Adrenal gland (tissue), 12 donors: Measurements from ENCODE around the gene FBLIM1. TPM values are rescaled to one million over a fixed set of nuclear protein-coding genes. Genes with fewer than 3 reads are reported as not detected.

Experiments used
- DNase-seq, 7 donors: peaks; one replicate each; pipeline ENCODE4 v3.0.0-alpha.2; 2019 to 2020
- H3K27ac ChIP-seq, 5 donors: fragments of 200-600 bp; sonication (generic) in 4 of 5; 1 replicate in 3 of 5; 2 replicates in 2 of 5; pipeline versions ENCODE4 v1.5.1 to v1.8.0; 2016 to 2020; ENCODE audit warnings: mild to moderate bottlenecking in 1 of 5
- H3K27me3 ChIP-seq: fragments of 200-600 bp; 2 replicates; pipeline ENCODE4 v1.8.0; 2021
- H3K36me3 ChIP-seq, 2 donors: fragments of 200-600 bp; replicated peaks in 1 of 2; 1 replicate in 1 of 2; 2 replicates in 1 of 2; pipeline versions ENCODE4 v1.5.1 to v1.8.0; 2018 to 2022
- H3K4me1 ChIP-seq, 2 donors: fragments of 200-600 bp; replicated peaks in 1 of 2; 1 replicate in 1 of 2; 2 replicates in 1 of 2; pipeline versions ENCODE4 v1.5.1 to v1.8.0; 2018 to 2021
- H3K4me3 ChIP-seq, 4 donors: fragments of 200-600 bp; sonication (generic) in 3 of 4; one replicate each; pipeline ENCODE4 v1.5.1; 2016 to 2018
- H3K9me3 ChIP-seq, 3 donors: fragments of 200-600 bp; sonication (generic) in 1 of 3; replicated peaks in 1 of 3; 1 replicate in 2 of 3; 2 replicates in 1 of 3; pipeline versions ENCODE4 v1.5.1 to v1.8.0; 2016 to 2021
- POLR2A ChIP-seq, 2 donors: fragments of 450-650 bp; IDR thresholded peaks; one replicate each; pipeline ENCODE4 v1.6.1; 2017; ENCODE audit warnings: antibody characterized with exemption in 2 of 2, mild to moderate bottlenecking in 2 of 2, moderate library complexity in 1 of 2
- WGBS, 4 donors: extraction: QIAGEN DNeasy Blood & Tissue Kit in 2 of 4; methylation state at CpG; one replicate each; pipeline versions ENCODE4 v1.1.5 to v1.1.7; 2013 to 2017; 5-methylcytosine and 5-hydroxymethylcytosine counted together
- intact Hi-C, 2 donors: fragments of 100-400 bp; cut with DNase I; formaldehyde crosslinking; loops; one replicate each; pipeline versions ENCODE4 v1.14.1 to v1.15.0; 2022 to 2023
- polyA plus RNA-seq, 3 donors: library from polyadenylated mRNA; stranded (reverse); fragments of 200-250 nt in 2 of 3; fragments of 350-450 nt in 1 of 3; fragmentation: Illumina TruSeq in 1 of 3; extraction: RNeasy Lipid Tissue Mini Kit (QIAGEN cat#74804) in 1 of 3; gene quantifications; one replicate each; pipeline ENCODE4 v1.2.3, GENCODE V29; 2013 to 2014
- total RNA-seq, 9 donors: library from RNA; depleted of rRNA in 4 of 9; stranded (reverse); fragments of >200 nt in 4 of 9; fragments of 120-200 nt in 1 of 9; fragmentation: NEBNext Ultra II Directional in 1 of 9; extraction: Animal tissue kit (Norgen Biotek cat#: 25700) in 1 of 9; gene quantifications; one replicate each; pipeline versions ENCODE4 v1.1.0 to v1.2.4, GENCODE V29; 2013 to 2023
- TF ChIP-seq, protein P1 (sequence below), 6 experiments: fragments of 450-650 bp in 4 of 6; fragments of 200-600 bp in 2 of 6; sonication (generic) in 1 of 6; IDR thresholded peaks; 1 replicate in 5 of 6; 2 replicates in 1 of 6; pipeline versions ENCODE4 v1.5.1 to v1.8.0; 2016 to 2021; ENCODE audit warnings: antibody characterized with exemption in 6 of 6, mild to moderate bottlenecking in 2 of 6, moderate library complexity in 1 of 6
- donor health status: healthy with polysubstance abuse.
- donor health status: Bipolar disorder and iron deficiency.
- donor health status: DM: yes; HTN: yes; CAD: no.
- donor health status: DM: no; HTN: no; CAD: no.
- donor health status: DM: no; HTN: no; CAD: no.
- donor health status: DM: yes; HTN: yes; CAD: no.

The FBLIM1 gene
- total and polyA plus RNA-seq, 12 donors: 4.0 to 103 (median 44.4) TPM

DNA sequence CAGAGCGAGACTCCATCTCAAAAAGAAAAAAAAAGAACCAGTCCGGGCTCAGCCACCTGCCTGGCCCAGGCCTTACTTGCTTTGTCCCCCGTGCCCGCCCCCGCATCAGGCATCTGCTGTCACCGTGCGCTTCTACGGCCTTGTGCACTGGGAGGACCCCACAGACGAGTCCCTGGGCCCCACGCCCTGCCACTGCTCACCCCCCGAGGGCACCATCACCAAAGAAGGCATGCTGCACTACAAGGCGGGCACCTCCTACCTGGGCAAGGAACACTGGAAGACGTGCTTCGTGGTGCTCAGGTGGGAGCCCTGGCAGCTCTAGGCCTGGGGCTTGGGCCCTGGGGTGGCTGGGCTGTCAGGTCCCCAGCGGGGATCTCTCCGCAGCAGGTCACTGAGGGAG lies 28.2 kb upstream of the FBLIM1 start:
- no peak overlapping the region for H3K4me3 ChIP-seq
- H3K9me3 ChIP-seq: no peaks in the 10 kb centered on the region
- TF ChIP-seq, protein P1, sequence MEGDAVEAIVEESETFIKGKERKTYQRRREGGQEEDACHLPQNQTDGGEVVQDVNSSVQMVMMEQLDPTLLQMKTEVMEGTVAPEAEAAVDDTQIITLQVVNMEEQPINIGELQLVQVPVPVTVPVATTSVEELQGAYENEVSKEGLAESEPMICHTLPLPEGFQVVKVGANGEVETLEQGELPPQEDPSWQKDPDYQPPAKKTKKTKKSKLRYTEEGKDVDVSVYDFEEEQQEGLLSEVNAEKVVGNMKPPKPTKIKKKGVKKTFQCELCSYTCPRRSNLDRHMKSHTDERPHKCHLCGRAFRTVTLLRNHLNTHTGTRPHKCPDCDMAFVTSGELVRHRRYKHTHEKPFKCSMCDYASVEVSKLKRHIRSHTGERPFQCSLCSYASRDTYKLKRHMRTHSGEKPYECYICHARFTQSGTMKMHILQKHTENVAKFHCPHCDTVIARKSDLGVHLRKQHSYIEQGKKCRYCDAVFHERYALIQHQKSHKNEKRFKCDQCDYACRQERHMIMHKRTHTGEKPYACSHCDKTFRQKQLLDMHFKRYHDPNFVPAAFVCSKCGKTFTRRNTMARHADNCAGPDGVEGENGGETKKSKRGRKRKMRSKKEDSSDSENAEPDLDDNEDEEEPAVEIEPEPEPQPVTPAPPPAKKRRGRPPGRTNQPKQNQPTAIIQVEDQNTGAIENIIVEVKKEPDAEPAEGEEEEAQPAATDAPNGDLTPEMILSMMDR (IDR thresholded peaks at IDR 0.05): no peak
- TF ChIP-seq POLR2A (IDR thresholded peaks at IDR 0.05): no peak
- peaks cover 2 to 31% of the 10 kb centered on the region in 2 donors for H3K4me1 ChIP-seq
- intact Hi-C loops: no loop called here
- WGBS, 4 donors: 91 to 95% (median 93%) methylated on average over 11 to 16 of the region's 16 CpGs
- no peaks in the 10 kb centered on the region for H3K27me3 ChIP-seq
- H3K27ac ChIP-seq: no peak overlapping the region
- H3K36me3 ChIP-seq: peaks cover 0 to 95% of the 10 kb centered on the region in 2 donors
- no peak for DNase-seq

DNA sequence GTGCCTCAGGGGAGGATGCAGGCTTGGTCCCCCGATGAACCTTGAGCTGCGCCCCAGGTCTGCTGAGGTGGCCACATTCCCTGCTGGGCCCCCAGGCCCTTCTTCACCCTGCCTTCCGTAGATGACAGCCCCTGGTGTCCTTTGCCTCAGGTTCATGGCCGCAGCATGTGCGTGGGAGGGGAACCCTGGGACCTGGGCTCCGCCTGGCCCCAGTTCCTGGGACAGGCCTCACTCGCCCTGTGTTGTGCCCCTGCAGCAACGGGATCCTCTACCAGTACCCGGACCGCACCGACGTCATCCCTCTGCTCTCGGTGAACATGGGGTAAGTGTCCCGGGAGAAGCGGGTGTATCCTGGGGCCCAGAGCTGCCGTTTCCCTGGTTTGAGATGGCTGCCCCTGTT lies 27.7 kb upstream of the FBLIM1 start:
- Histone ChIP-seq H3K27me3 (no peaks in the 10 kb centered on the region), H3K9me3 (no peaks in the 10 kb centered on the region), H3K4me3 (no peak overlapping the region), H3K4me1 (peaks cover 7 to 36% of the 10 kb centered on the region in 2 donors), H3K36me3 (peaks cover 0 to 90% of the 10 kb centered on the region in 2 donors), H3K27ac (no peak overlapping the region)
- DNase-seq: no peak
- TF ChIP-seq, protein P1 (IDR thresholded peaks at IDR 0.05): no peak
- no peak for TF ChIP-seq POLR2A (IDR thresholded peaks at IDR 0.05)
- intact Hi-C loops: no loop called here
- 86 to 91% (median 89%) methylated on average over 10 to 16 of the region's 16 CpGs for WGBS, 4 donors

DNA sequence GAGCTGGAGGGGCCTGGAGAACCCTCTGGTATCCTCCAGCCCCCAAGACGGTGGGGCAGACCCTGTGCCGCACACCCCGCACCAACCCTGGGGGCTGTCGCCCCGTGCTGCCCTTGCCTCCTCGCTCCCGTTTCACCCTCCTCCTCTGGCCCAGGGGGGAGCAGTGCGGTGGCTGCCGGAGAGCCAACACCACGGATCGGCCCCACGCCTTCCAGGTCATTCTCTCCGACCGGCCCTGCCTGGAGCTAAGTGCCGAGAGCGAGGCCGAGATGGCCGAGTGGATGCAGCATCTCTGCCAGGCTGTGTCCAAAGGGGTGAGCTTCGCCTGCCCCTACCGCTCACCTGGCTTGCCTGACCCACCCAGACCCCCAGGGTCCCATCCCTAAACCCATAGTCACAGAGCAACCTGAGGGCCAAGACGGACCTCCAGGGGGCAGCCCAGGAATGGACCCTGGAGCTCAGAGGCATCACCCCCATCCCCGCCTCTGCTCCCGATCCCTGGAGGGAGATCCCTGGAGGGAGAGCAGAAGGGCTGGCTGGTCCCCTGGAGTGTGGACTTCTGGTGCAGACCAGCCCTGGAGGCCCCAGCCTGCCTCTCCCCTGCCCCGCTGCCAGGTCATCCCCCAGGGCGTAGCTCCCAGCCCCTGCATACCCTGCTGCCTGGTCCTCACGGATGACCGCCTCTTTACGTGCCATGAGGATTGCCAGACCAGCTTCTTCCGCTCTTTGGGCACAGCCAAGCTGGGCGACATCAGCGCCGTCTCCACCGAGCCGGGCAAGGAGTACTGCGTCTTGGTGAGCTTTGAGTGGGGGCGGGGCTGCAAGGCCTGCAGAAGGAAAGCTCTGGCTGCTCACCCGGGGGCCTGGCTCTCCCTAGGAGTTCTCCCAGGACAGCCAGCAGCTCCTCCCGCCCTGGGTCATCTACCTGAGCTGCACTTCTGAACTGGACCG lies 26.6 kb upstream of the FBLIM1 start:
- Histone ChIP-seq H3K4me1 (peaks cover 18 to 38% of the 10 kb centered on the region in 2 donors), H3K27me3 (no peaks in the 10 kb centered on the region), H3K9me3 (no peaks in the 10 kb centered on the region), H3K4me3 (no peak overlapping the region), H3K27ac (no peak overlapping the region), H3K36me3 (peaks cover 0 to 79% of the 10 kb centered on the region in 2 donors)
- TF ChIP-seq POLR2A (IDR thresholded peaks at IDR 0.05): no peak
- TF ChIP-seq, protein P1 (IDR thresholded peaks at IDR 0.05): no peak
- intact Hi-C loops: no loop called here
- no peak for DNase-seq
- WGBS, 4 donors: 94 to 96% (median 95%) methylated on average over 20 to 39 of the region's 39 CpGs

DNA sequence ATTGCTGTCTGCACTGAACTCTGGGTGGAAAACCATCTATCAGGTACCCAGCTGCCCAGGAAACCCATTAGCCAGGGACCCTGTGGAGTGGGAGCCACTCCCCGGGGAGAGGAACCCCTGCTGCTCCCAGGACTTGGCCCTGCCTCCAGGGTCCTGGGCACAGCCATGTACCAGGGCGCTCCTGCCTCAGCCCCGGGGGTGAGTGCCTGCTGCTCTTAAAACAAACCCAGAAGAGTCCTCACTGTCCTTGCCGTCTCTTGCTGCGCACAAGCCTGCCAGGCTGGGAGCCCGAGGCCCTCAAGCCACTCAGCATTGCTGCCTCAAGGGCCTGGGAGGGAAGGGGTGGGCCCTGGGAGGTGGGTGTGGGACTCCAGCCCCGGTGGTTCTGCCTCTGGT lies 25.9 kb upstream of the FBLIM1 start:
- 81 to 88% (median 85%) methylated on average over 4 to 7 of the region's 7 CpGs; no CpG with 5 or more reads in 1 of the 4 donors for WGBS, 4 donors
- intact Hi-C loops: no loop called here
- Histone ChIP-seq H3K9me3 (no peaks in the 10 kb centered on the region), H3K27me3 (no peaks in the 10 kb centered on the region), H3K4me3 (no peak overlapping the region), H3K4me1 (peaks cover 18 to 41% of the 10 kb centered on the region in 2 donors), H3K36me3 (peaks cover 0 to 73% of the 10 kb centered on the region in 2 donors), H3K27ac (no peak overlapping the region)
- TF ChIP-seq, protein P1 (IDR thresholded peaks at IDR 0.05): no peak
- TF ChIP-seq POLR2A (IDR thresholded peaks at IDR 0.05): no peak
- no peak for DNase-seq
